ENCODE results near the gene ATG2B.

ATG2B gene

GRCh38 chr14:96269359-96269710 lies 93.8 kb downstream of the ATG2B start:
- no peaks in the 10 kb centered on the region for H3K79me2 ChIP-seq (ENCODE audit: low read length)
- H4K20me1 ChIP-seq (ENCODE audit: insufficient read depth, low read length) = no peaks in the 10 kb centered on the region
- no peaks in the 10 kb centered on the region for H3K27me3 ChIP-seq (ENCODE audit: low read depth, low read length)
- TF ChIP-seq CTCF (IDR thresholded peaks at IDR 0.05; ENCODE audit: low read depth, low read length) (no peak), EZH2phosphoT487 (IDR thresholded peaks at IDR 0.05; ENCODE audit: low read depth) (no peak)
- no peak overlapping the region for H3K4me3 ChIP-seq (ENCODE audit: low read length)
- no peak overlapping the region for H3K27ac ChIP-seq (ENCODE audit: low read length)
- no peaks in the 10 kb centered on the region for H3K36me3 ChIP-seq (replicated peaks; ENCODE audit: low read depth, low read length)
- no peak overlapping the region for H2AFZ ChIP-seq (ENCODE audit: low read depth, low read length)
- H3K9ac ChIP-seq (ENCODE audit: low read length) = no peak overlapping the region
- H3K4me2 ChIP-seq (ENCODE audit: low read length) = no peak overlapping the region
- no peaks in the 10 kb centered on the region for H3K9me3 ChIP-seq (ENCODE audit: insufficient read depth, low read length)
- no peaks in the 10 kb centered on the region for H3K4me1 ChIP-seq (ENCODE audit: low read length)

GRCh38 chr14:96268431-96269358 lies 94.4 kb downstream of the ATG2B start:
- H2AFZ ChIP-seq (ENCODE audit: low read depth, low read length) = no peak overlapping the region
- TF ChIP-seq EZH2phosphoT487 (IDR thresholded peaks at IDR 0.05; ENCODE audit: low read depth) (no peak), CTCF (IDR thresholded peaks at IDR 0.05; ENCODE audit: low read depth, low read length) (no peak)
- H3K27ac ChIP-seq (ENCODE audit: low read length) = no peak overlapping the region
- no peak overlapping the region for H3K4me2 ChIP-seq (ENCODE audit: low read length)
- H3K27me3 ChIP-seq (ENCODE audit: low read depth, low read length) = no peaks in the 10 kb centered on the region
- no peaks in the 10 kb centered on the region for H3K9me3 ChIP-seq (ENCODE audit: insufficient read depth, low read length)
- H3K36me3 ChIP-seq (replicated peaks; ENCODE audit: low read depth, low read length) = no peaks in the 10 kb centered on the region
- no peaks in the 10 kb centered on the region for H4K20me1 ChIP-seq (ENCODE audit: insufficient read depth, low read length)
- no peak overlapping the region for H3K9ac ChIP-seq (ENCODE audit: low read length)
- H3K4me1 ChIP-seq (ENCODE audit: low read length) = no peaks in the 10 kb centered on the region
- H3K4me3 ChIP-seq (ENCODE audit: low read length) = no peak overlapping the region
- H3K79me2 ChIP-seq (ENCODE audit: low read length) = no peaks in the 10 kb centered on the region

GRCh38 chr14:96267916-96268315 lies 95.2 kb downstream of the ATG2B start:
- Histone ChIP-seq H3K9ac (ENCODE audit: low read length) (no peak overlapping the region), H3K79me2 (ENCODE audit: low read length) (no peaks in the 10 kb centered on the region), H3K4me3 (ENCODE audit: low read length) (no peak overlapping the region), H3K36me3 (replicated peaks; ENCODE audit: low read depth, low read length) (no peaks in the 10 kb centered on the region), H3K4me1 (ENCODE audit: low read length) (no peaks in the 10 kb centered on the region), H4K20me1 (ENCODE audit: insufficient read depth, low read length) (no peaks in the 10 kb centered on the region), H3K27ac (ENCODE audit: low read length) (no peak overlapping the region), H3K27me3 (ENCODE audit: low read depth, low read length) (no peaks in the 10 kb centered on the region), H3K9me3 (ENCODE audit: insufficient read depth, low read length) (no peaks in the 10 kb centered on the region), H3K4me2 (ENCODE audit: low read length) (no peak overlapping the region), H2AFZ (ENCODE audit: low read depth, low read length) (no peak overlapping the region)
- TF ChIP-seq EZH2phosphoT487 (IDR thresholded peaks at IDR 0.05; ENCODE audit: low read depth) (no peak), CTCF (IDR thresholded peaks at IDR 0.05; ENCODE audit: low read depth, low read length) (no peak)

- Histone ChIP-seq H3K36me3 (replicated peaks; ENCODE audit: low read depth, low read length) (no peaks in the 10 kb centered on the region), H3K4me1 (ENCODE audit: low read length) (no peaks in the 10 kb centered on the region), H3K4me3 (ENCODE audit: low read length) (no peak overlapping the region), H3K27ac (ENCODE audit: low read length) (no peak overlapping the region), H3K9me3 (ENCODE audit: insufficient read depth, low read length) (no peaks in the 10 kb centered on the region), H3K27me3 (ENCODE audit: low read depth, low read length) (no peaks in the 10 kb centered on the region), H3K79me2 (ENCODE audit: low read length) (no peaks in the 10 kb centered on the region), H3K4me2 (ENCODE audit: low read length) (no peak overlapping the region), H2AFZ (ENCODE audit: low read depth, low read length) (no peak overlapping the region), H4K20me1 (ENCODE audit: insufficient read depth, low read length) (no peaks in the 10 kb centered on the region), H3K9ac (ENCODE audit: low read length) (no peak overlapping the region)
- TF ChIP-seq EZH2phosphoT487 (IDR thresholded peaks at IDR 0.05; ENCODE audit: low read depth) (no peak), CTCF (IDR thresholded peaks at IDR 0.05; ENCODE audit: low read depth, low read length) (no peak)
These were observed 95.8 kb downstream of the ATG2B start for GRCh38 chr14:96267336-96267735.
